Measurements from ENCODE around the gene SYT6.

SYT6 gene

GRCh38 chr1:114153261-114154145 is at the start of gene SYT6:
Gene SYT6 (minus strand): TSS chr1:114153869. CDS start chr1:114153772, 97 bp downstream.
- DNase-seq: no peak

GRCh38 chr1:114201486-114201885 is 47.8 kb upstream of the SYT6 start:
- DNase-seq: no peak

DNA sequence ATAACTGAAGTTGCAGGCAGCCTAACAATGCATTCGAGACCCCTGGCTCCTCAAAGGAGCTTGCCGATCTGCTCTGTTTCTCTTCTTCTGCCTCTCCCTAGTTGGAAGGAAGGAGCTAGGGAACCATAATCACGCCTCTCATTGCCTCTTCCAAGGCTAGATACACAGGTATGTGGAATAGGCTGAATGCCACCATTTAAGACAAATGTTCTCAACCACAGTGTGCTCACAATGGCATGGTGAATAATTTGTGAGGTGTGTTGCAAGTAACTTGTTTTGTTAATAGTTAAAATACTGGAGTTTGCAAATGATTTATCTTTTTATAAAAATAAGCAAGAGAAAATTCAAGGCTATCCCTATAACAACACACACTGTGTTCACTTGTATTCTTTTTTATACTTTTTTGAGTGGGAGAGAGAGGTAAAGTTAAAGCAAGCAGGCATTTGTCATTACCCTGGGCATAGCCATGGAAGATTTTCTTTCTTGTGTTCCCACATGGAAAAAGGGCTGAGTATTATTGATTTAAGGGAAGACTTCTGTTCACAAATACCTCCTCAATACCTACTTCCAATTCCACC is 45.4 kb upstream of the SYT6 start:
- no peak for DNase-seq

- DNase-seq: no peak
Observed at GRCh38 chr1:114196992-114197907, 43.6 kb upstream of the SYT6 start.

GRCh38 chr1:114195819-114196218 is 42.1 kb upstream of the SYT6 start:
- no peak for DNase-seq

- no peak for DNase-seq
Observed at GRCh38 chr1:114192328-114192727, 38.7 kb upstream of the SYT6 start.

- DNase-seq: no peak
Observed at GRCh38 chr1:114189398-114189797, 35.7 kb upstream of the SYT6 start.

GRCh38 chr1:114181356-114181755 is 27.7 kb upstream of the SYT6 start:
- DNase-seq: no peak

DNA sequence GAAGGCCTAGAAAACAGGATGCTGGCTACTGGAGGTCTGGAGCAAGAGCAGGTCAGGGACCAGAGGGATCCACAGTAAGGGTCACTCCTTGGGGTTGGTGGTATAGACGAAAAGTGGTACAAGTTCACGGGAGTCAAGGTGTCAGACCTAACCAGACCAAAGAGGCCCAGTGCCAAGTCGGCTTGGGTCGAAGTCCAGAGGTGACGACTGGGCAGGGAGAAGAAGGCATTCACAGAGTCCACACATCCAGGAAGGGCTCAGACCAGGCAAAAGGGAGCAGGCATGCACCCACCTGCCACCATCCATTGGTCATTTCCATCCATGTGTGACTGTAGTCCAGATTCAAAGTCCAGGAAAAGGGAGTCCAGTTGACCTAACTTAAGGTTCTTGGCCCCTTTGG is 27.1 kb upstream of the SYT6 start:
- DNase-seq: no peak

DNA sequence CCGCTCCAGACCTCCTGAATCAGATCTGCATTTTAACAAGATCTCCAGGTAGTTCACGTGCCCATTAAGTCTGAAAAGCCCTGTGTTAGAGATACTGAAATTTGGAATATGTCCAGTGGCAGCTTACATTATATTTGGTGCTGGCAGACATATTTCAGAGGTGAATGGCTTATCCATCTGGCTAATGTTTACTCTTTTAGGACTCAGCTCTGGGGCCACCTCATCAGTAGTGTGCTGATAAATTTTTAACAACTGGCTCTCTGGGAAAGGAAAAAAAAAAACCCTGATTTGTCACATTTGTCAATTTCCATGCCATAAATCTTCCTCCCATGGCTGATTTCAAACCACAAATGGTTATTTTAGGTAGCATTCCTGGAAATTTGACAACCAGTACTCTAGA is 25.3 kb upstream of the SYT6 start:
- DNase-seq: no peak

DNA sequence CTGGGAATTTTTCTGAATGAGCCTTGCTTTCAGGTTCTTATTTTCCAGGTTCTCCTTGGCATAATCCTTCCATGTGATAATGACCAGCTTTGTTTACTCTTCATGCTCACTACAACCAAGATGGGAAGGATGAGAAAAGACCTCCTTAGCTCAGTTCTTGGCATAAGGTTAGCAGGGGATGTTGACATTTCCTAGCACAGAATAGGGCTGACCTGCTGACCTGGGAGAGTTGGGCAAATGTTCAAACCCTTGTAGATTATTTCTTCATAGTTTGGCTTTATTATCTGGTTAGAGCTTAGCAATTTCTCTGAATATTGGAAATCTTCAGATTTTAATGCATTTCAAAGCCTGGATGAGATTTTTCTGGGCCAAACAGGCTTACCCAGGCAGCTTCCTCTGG is 23.6 kb upstream of the SYT6 start:
- DNase-seq: no peak

DNA sequence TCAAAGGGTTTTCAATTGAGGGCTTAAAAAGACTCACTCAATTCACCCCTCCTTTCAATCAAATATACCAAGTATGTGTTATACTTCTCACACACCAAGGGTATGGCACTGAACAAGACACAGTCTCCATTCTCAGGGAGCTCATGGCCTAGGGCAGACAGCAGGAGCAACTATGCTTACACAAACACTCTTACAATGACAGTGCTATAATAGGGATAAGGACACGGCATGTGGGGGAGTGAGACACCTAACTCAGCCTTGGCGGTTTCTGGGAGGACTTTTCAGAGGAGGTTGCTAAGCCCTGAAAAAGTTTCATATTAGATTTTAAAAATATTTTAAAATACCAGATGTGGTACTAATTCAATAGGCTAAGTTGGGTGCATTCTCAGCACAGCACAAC is 22.7 kb upstream of the SYT6 start:
- DNase-seq: no peak

GRCh38 chr1:114173680-114174079 is 20.0 kb upstream of the SYT6 start:
- DNase-seq: no peak

DNA sequence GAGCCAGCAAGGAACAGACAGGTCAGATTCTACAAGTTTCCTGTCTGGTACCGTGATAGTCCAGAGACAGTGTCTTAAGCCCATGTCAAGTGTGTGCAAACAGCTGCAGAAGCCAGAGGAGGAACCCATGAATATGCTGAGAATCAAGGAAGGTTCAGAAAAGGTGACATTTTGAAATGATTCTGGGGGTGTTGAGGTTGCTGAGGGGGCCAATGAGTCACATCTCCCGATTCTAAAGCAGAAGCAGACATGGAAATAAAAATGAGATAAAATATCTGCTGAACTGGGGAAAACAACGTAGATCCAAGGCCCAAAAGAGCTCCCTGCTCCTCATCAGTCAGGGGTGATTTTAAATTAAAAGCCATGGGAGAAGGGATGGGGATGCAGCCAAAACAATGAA is 15.8 kb upstream of the SYT6 start:
- no peak for DNase-seq

DNA sequence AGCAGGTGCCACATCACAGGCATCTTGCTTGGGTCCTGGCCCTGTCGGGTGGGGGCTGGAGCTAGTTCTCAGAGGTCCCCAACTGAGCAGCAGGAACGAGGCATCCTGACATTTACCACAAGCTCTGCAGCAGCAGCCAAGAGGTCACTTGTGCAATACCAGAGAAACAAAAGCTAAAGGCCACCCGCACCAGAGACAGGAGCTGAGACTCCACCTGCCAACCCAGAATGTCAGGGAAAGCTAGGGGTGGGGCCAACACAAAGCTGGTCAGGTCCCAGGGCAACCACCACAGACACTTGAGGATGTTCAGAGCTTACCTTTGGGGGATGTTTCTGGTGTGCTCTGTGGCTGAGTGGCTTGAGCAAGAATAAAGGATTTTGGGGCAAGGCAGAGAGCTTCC is 13.6 kb upstream of the SYT6 start:
- DNase-seq: no peak

DNA sequence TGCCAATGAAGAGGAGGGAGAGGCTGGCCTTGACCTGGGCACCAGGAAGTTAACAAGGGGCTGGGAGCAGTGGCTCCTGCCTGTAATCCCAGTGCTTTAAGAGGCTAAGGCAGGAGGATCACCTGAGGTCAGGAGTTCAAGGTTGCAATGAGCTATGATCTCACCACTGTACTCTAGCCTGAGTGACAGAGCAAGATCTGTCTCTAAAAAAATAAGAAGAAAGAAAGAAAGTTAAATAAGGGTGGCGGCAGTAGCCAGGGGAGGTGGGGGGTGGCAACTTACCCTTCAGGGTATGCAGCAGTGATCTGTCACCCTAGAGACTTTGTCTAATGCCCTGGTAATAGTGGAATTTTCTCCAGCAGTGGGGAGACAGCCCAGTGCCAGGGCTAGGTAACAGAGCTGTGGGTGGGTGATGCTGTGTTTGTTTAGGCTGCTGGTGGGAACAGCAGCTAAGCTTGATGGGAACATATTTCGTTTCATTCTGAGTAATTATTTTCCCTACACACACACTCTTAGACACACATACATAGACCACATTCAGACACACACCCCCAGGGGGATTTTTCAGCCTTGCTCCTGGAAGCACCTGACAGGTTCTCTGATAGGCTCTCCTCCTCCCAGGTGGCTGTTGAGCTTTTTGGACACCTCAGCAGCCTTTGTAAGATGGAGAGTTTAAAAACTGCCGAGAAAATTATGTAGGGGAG is 11.3 kb upstream of the SYT6 start:
- DNase-seq: no peak

DNA sequence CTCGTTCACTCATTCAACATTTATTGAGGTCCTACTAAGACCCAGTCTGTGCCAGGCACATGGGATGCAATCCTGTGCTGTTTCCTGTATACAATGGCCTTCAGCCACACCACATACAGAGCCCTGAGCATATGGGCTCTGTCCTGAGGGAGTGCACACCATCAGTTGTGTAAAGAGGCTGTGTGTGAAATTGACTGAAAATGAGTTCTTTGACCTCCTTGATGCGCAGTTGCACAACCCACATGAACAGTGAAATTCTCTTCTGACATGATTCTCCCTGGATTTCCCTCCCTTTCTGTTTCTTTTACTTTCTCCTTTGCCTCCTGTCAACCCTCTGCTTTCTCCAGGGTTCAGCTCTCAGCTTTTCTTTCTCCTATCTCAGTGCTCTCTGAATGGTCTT is 6.3 kb upstream of the SYT6 start:
- no peak for DNase-seq

GRCh38 chr1:114157275-114157660 is 3.6 kb upstream of the SYT6 start:
- no peak for DNase-seq

DNA sequence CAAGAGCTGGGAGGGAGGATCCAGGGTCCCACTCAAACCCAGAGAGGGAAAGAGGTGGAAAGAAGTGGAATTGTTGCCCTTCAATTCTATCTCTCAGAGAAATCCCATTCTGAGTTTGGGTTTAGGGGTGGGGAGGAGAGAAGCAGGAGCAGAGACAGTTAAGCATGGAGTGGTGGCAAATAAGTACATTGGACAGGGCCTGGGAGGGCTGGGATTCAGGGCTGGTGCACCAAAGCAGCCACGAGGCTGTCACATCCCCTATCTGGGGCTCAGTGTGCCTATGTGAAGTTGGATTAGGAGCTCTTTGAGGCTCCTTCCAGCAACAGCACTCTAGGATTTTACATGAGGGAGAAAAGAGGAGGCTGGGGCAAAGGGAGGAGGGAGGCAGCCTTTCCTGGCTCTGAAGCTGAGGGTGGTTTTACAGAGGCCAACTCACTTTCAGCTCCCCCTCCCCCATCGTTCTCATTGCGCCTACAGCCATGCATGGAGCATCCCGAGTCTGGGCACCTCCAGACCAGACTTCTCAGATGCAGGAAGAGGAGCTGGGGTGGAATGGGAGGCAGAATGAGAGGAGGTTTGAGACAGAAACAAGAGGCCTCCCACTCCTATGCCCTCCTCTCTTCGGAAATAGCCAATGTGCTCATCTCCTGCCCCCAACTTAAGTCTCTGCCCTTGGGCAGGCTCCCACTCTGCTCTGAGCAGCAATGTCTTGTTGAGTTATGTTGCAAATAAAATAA is 3.0 kb upstream of the SYT6 start:
- no peak for DNase-seq

- DNase-seq: no peak
Observed at GRCh38 chr1:114155706-114156105, 2.0 kb upstream of the SYT6 start.

- DNase-seq: no peak
Observed at GRCh38 chr1:114154963-114155322, 1.3 kb upstream of the SYT6 start.
